SK-N-SH (cell line): ENCODE data around the gene KCNJ13. TPM values are rescaled to one million over a fixed set of nuclear protein-coding genes. Genes with fewer than 3 reads are reported as not detected.

Experiments
- CTCF ChIA-PET: fragments of 300-600, 350-600 bp; formaldehyde crosslinking; extraction: SDS; loops from one replicate; lab custom pipeline; 2021; lab: Yijun Ruan, JAX
- POLR2A ChIA-PET: fragments of 350-600 bp; sonication (Branson Sonifier 250); formaldehyde crosslinking; extraction: SDS; loops from one replicate; lab custom pipeline; 2020; ENCODE audit warnings: antibody characterized with exemption, inconsistent platforms; lab: Yijun Ruan, JAX
- DNase-seq: peaks from one replicate; pipeline ENCODE4 v3.0.0; 2012
- H2AFZ ChIP-seq: fragments of 200-600 bp; sonication (generic); 2 replicates; pipeline ENCODE4 v1.8.1; 2016; ENCODE audit warnings: antibody characterized with exemption, mild to moderate bottlenecking, low read depth
- H3F3A ChIP-seq: fragments of 200-600 bp; sonication (generic); replicated peaks from 2 replicates; pipeline ENCODE3; 2016; ENCODE audit warnings: antibody characterized with exemption, mild to moderate bottlenecking; ENCODE audit not compliant: insufficient read depth
- H3K27ac ChIP-seq, 2 experiments: fragments of 200-500 bp in 1 of 2; fragments of 200-600 bp in 1 of 2; sonication (Bioruptor generic) in 1 of 2; sonication (generic), shearing (Covaris generic) in 1 of 2; 2 replicates each; pipeline versions ENCODE4 v1.5.1 to v1.6.1; 2014 to 2016; ENCODE audit warnings: low read depth in 2 of 2, inconsistent platforms in 1 of 2, low read length in 1 of 2, mild to moderate bottlenecking in 1 of 2, mixed read lengths in 1 of 2
- H3K27me3 ChIP-seq: fragments of 200-600 bp; sonication (generic), shearing (Covaris generic); 2 replicates; pipeline ENCODE4 v1.6.1; 2016; ENCODE audit warnings: mixed run types; ENCODE audit not compliant: insufficient read depth
- H3K36me3 ChIP-seq, 2 experiments: fragments of 200-500 bp in 1 of 2; fragments of 200-600 bp in 1 of 2; sonication (Bioruptor generic) in 1 of 2; sonication (generic) in 1 of 2; replicated peaks in 1 of 2; 2 replicates each; pipeline versions ENCODE3 to v1.5.1; 2014 to 2016; ENCODE audit warnings: low read length in 1 of 2, mild to moderate bottlenecking in 1 of 2; ENCODE audit not compliant: insufficient read depth in 2 of 2, control insufficient read depth in 1 of 2
- H3K4me1 ChIP-seq, 2 experiments: fragments of 200-500 bp in 1 of 2; fragments of 200-600 bp in 1 of 2; sonication (Bioruptor generic) in 1 of 2; sonication (generic), shearing (Covaris generic) in 1 of 2; 2 replicates each; pipeline versions ENCODE4 v1.5.1 to v1.6.1; 2014 to 2016; ENCODE audit warnings: low read depth in 1 of 2, low read length in 1 of 2, mixed run types in 1 of 2; ENCODE audit not compliant: insufficient read depth in 2 of 2, control insufficient read depth in 1 of 2
- H3K4me2 ChIP-seq: fragments of 200-600 bp; sonication (generic), shearing (Covaris generic); 2 replicates; pipeline ENCODE4 v1.6.1; 2017; ENCODE audit warnings: mixed run types
- H3K4me3 ChIP-seq, 2 experiments: fragments of 200-500 bp in 1 of 2; fragments of 200-600 bp in 1 of 2; sonication (Bioruptor generic) in 1 of 2; sonication (generic), shearing (Covaris generic) in 1 of 2; 2 replicates each; pipeline versions ENCODE4 v1.5.1 to v1.8.1; 2014 to 2016; ENCODE audit warnings: low read depth in 2 of 2, inconsistent platforms in 1 of 2, low read length in 1 of 2, mild to moderate bottlenecking in 1 of 2, mixed read lengths in 1 of 2, moderate library complexity in 1 of 2
- H3K79me2 ChIP-seq: fragments of 200-600 bp; sonication (generic); 2 replicates; pipeline ENCODE4 v1.8.1; 2017; ENCODE audit warnings: mild to moderate bottlenecking; ENCODE audit not compliant: insufficient read depth
- H3K9ac ChIP-seq: fragments of 200-600 bp; sonication (generic); 2 replicates; pipeline ENCODE4 v1.6.1; 2017; ENCODE audit warnings: mixed run types
- H3K9me2 ChIP-seq: fragments of 200-600 bp; sonication (generic); 2 replicates; pipeline ENCODE4 v1.6.1; 2017; ENCODE audit warnings: mixed run types
- H3K9me3 ChIP-seq: fragments of 200-600 bp; sonication (generic); 2 replicates; pipeline ENCODE4 v1.6.1; 2017; ENCODE audit warnings: mixed run types, mild to moderate bottlenecking, moderate library complexity
- H4K20me1 ChIP-seq: fragments of 200-600 bp; sonication (generic); 2 replicates; pipeline ENCODE4 v1.6.1; 2017; ENCODE audit warnings: mild to moderate bottlenecking, mixed run types; ENCODE audit not compliant: insufficient read depth
- CHD2 ChIP-seq: fragments of 150-350 bp; IDR thresholded peaks from 2 replicates; pipeline ENCODE4 v1.6.1; 2018; ENCODE audit warnings: low read length; ENCODE audit not compliant: partially characterized antibody
- EZH2phosphoT487 ChIP-seq: fragments of 200-600 bp; sonication (generic); IDR thresholded peaks from 2 replicates; pipeline ENCODE4 v1.6.1; 2017; ENCODE audit warnings: low read depth, mixed run types, mild to moderate bottlenecking, antibody characterized with exemption, moderate library complexity, borderline replicate concordance
- FOSL2 ChIP-seq: IDR thresholded peaks from 2 replicates; pipeline ENCODE4 v1.4.0; 2012; ENCODE audit warnings: low read depth, mild to moderate bottlenecking, moderate library complexity, borderline replicate concordance
- FOXJ3 ChIP-seq: sonication (generic); formaldehyde crosslinking; IDR thresholded peaks from 2 replicates; pipeline ENCODE4 v1.5.1; 2020; ENCODE audit warnings: mild to moderate bottlenecking, missing genetic modification reagents
- FOXM1 ChIP-seq: IDR thresholded peaks from 2 replicates; pipeline ENCODE4 v1.4.0; 2012; ENCODE audit warnings: low read depth, mild to moderate bottlenecking
- GABPA ChIP-seq: IDR thresholded peaks from 2 replicates; pipeline ENCODE4 v1.4.0; 2012; ENCODE audit warnings: low read depth, mild to moderate bottlenecking
- GATA2 ChIP-seq: sonication (generic); formaldehyde crosslinking; IDR thresholded peaks from 2 replicates; pipeline ENCODE4 v1.5.0; 2020; ENCODE audit warnings: mild to moderate bottlenecking, missing genetic modification reagents
- MEF2A ChIP-seq: IDR thresholded peaks from 2 replicates; pipeline ENCODE4 v1.4.0; 2012; ENCODE audit warnings: low read depth, borderline replicate concordance
- NRF1 ChIP-seq: IDR thresholded peaks from 2 replicates; pipeline ENCODE4 v1.6.1; 2012; ENCODE audit warnings: low read depth, mild to moderate bottlenecking, low read length
- POLR2AphosphoS5 ChIP-seq: IDR thresholded peaks from 2 replicates; pipeline ENCODE4 v1.6.1; 2012; ENCODE audit warnings: low read depth, low read length
- RAD21 ChIP-seq: IDR thresholded peaks from 2 replicates; pipeline ENCODE4 v1.6.1; 2012; ENCODE audit warnings: mild to moderate bottlenecking, low read length
- RCOR1 ChIP-seq: fragments of 150-350 bp; IDR thresholded peaks from 2 replicates; pipeline ENCODE4 v1.6.1; 2017; ENCODE audit warnings: antibody characterized with exemption, low read length
- SIN3A ChIP-seq: IDR thresholded peaks from 2 replicates; pipeline ENCODE4 v1.6.1; 2012; ENCODE audit warnings: low read depth, mild to moderate bottlenecking, low read length, moderate library complexity, borderline replicate concordance
- WGBS: methylation state at CpG from one replicate; pipeline ENCODE4 v1.1.6; 2017; ENCODE audit warnings: low lambda C conversion rate; 5-methylcytosine and 5-hydroxymethylcytosine counted together
- polyA plus RNA-seq, 3 experiments: library from polyadenylated mRNA; depleted of rRNA; stranded (reverse); fragments of >200 nt; gene quantifications; 2 replicates each; pipeline ENCODE4 v1.2.3, GENCODE V29; 2012
- TF ChIP-seq, protein P1 (sequence below): IDR thresholded peaks from 2 replicates; pipeline ENCODE4 v1.4.0; 2012; ENCODE audit warnings: low read depth
- TF ChIP-seq, protein P2 (sequence below): IDR thresholded peaks from 2 replicates; pipeline ENCODE4 v1.4.0; 2012; ENCODE audit warnings: low read depth, borderline replicate concordance
- TF ChIP-seq, protein P3 (sequence below): fragments of 150-350 bp; IDR thresholded peaks from 2 replicates; pipeline ENCODE4 v1.6.1; 2017; ENCODE audit warnings: antibody characterized with exemption, low read length, low read depth, borderline replicate concordance
- TF ChIP-seq, protein P4 (sequence below): fragments of 150-350 bp; IDR thresholded peaks from 2 replicates; pipeline ENCODE4 v1.6.1; 2016; ENCODE audit warnings: mild to moderate bottlenecking, low read depth, low read length

The KCNJ13 gene
- polyA plus RNA-seq, 1 of the 3 experiments (the other 2 are of a cell fraction): not detected

DNA sequence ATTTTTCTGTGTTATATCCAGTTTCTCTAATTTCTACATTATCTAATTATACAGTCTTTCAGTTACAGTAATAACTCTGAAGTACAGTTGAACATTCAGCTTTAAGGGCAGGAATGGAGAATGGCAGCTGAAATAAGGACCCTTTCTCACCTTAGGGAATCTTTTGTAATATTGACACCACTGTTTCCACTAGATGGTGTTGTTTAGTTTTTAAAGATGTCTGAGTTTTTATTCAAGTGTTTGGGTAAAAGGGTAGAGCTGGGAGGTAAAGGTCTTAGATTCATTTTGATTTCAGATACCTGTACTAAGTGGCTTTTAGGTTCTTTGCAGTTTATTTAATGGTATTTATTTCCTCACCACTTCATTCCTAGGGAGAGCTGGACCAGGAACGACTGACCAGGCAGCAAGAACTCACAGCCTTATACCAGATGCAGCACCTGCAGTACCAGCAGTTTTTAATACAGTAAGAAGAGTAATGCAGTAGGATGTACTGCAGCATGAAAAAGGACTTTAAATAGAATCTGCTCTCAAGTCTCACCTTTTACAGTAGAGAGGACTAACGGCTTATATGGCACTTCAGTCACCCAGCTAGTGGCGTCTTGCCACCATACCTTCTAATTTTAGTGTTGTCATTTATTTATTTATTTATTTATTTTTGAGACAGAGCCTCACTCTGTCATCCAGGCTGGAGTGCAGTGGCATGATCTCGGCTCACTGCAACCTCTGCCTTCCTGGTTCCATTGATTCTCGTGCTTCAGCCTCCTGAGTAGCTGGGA, 33.2 kb upstream of the KCNJ13 start:
- Histone ChIP-seq H3K9me2 (no peaks in the 10 kb centered on the region), H3F3A (peaks cover 4% of the 10 kb centered on the region), H3K4me2 (no peak overlapping the region), H3K4me1 (no peaks in the 10 kb centered on the region), H3K79me2 (peaks cover 9% of the 10 kb centered on the region; the same call in 1 of the 2 replicates), H3K9ac (no peak overlapping the region), H3K9me3 (no peaks in the 10 kb centered on the region), H3K4me3 (no peak overlapping the region), H3K27ac (no peak overlapping the region), H4K20me1 (no peaks in the 10 kb centered on the region), H3K27me3 (no peaks in the 10 kb centered on the region), H2AFZ (no peak overlapping the region), H3K36me3 (peaks cover 60 to 84% of the 10 kb centered on the region in 2 experiments)
- TF ChIP-seq, protein P1, sequence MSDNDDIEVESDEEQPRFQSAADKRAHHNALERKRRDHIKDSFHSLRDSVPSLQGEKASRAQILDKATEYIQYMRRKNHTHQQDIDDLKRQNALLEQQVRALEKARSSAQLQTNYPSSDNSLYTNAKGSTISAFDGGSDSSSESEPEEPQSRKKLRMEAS: no peak
- TF ChIP-seq, protein P2, sequence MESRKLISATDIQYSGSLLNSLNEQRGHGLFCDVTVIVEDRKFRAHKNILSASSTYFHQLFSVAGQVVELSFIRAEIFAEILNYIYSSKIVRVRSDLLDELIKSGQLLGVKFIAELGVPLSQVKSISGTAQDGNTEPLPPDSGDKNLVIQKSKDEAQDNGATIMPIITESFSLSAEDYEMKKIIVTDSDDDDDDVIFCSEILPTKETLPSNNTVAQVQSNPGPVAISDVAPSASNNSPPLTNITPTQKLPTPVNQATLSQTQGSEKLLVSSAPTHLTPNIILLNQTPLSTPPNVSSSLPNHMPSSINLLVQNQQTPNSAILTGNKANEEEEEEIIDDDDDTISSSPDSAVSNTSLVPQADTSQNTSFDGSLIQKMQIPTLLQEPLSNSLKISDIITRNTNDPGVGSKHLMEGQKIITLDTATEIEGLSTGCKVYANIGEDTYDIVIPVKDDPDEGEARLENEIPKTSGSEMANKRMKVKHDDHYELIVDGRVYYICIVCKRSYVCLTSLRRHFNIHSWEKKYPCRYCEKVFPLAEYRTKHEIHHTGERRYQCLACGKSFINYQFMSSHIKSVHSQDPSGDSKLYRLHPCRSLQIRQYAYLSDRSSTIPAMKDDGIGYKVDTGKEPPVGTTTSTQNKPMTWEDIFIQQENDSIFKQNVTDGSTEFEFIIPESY: no peak
- no peak for TF ChIP-seq FOXJ3
- WGBS: 95% methylated on average over 5 of the region's 5 CpGs
- DNase-seq: no peak
- ChIA-PET CTCF (interaction anchor here (0.7 to 1.4 kb wide), 3 partner anchors 12 to 44 kb away, joined by 3 to 5 read pairs (median 3); no protein-coding TSS in a partner anchor), POLR2A (no interaction called here)

DNA sequence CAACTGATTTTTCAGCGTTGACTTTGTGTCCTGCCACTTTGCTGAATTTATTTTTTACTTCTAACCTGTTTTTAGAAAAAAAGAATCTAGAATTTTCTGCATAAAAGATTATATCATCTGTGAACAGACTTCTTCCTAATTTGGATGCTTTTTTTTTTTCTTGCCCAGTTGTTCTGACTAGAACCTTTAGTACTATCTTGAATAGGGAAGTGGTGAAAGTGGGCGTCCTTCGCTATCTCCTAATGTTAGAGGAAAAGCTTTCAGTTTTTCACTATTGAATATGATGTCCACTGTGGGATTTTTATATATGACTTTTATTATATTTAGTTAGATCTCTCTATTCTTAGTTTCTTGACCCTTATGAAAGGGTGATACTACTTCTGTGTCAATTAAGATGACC, 25.7 kb upstream of the KCNJ13 start:
- WGBS: 95% methylated on average over 3 of the region's 3 CpGs
- H3K9me2 ChIP-seq: no peaks in the 10 kb centered on the region
- H3K27me3 ChIP-seq: no peaks in the 10 kb centered on the region
- H3K27ac ChIP-seq: no peak overlapping the region
- H3K79me2 ChIP-seq: peaks cover 11% of the 10 kb centered on the region
- no peak for TF ChIP-seq POLR2AphosphoS5
- no peak for TF ChIP-seq FOXM1
- no peak for TF ChIP-seq RAD21
- TF ChIP-seq EZH2phosphoT487: no peak
- TF ChIP-seq FOXJ3: no peak
- TF ChIP-seq, protein P2: no peak
- TF ChIP-seq, protein P3, sequence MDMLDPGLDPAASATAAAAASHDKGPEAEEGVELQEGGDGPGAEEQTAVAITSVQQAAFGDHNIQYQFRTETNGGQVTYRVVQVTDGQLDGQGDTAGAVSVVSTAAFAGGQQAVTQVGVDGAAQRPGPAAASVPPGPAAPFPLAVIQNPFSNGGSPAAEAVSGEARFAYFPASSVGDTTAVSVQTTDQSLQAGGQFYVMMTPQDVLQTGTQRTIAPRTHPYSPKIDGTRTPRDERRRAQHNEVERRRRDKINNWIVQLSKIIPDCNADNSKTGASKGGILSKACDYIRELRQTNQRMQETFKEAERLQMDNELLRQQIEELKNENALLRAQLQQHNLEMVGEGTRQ: no peak
- no peak for TF ChIP-seq RCOR1
- no peak for TF ChIP-seq NRF1
- no peak for TF ChIP-seq CHD2
- TF ChIP-seq GABPA: no peak
- no peak for TF ChIP-seq FOSL2
- no peak for TF ChIP-seq GATA2 (CRISPR knock-in tag)
- TF ChIP-seq, protein P4, sequence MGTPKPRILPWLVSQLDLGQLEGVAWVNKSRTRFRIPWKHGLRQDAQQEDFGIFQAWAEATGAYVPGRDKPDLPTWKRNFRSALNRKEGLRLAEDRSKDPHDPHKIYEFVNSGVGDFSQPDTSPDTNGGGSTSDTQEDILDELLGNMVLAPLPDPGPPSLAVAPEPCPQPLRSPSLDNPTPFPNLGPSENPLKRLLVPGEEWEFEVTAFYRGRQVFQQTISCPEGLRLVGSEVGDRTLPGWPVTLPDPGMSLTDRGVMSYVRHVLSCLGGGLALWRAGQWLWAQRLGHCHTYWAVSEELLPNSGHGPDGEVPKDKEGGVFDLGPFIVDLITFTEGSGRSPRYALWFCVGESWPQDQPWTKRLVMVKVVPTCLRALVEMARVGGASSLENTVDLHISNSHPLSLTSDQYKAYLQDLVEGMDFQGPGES: no peak
- no peak for TF ChIP-seq SIN3A
- no peak for TF ChIP-seq MEF2A
- ChIA-PET POLR2A (no interaction called here), CTCF (interaction anchor here (1.0 kb wide), 1 partner anchor 541 kb away, joined by 3 read pairs; no protein-coding TSS in a partner anchor)
- peaks cover 4% of the 10 kb centered on the region for H3F3A ChIP-seq
- no peaks in the 10 kb centered on the region for H4K20me1 ChIP-seq
- no peak for DNase-seq
- H3K9ac ChIP-seq: no peak overlapping the region
- no peak overlapping the region for H2AFZ ChIP-seq
- H3K4me2 ChIP-seq: no peak overlapping the region
- H3K4me3 ChIP-seq: no peak overlapping the region
- peaks cover 15 to 73% of the 10 kb centered on the region in 2 experiments for H3K36me3 ChIP-seq
- H3K9me3 ChIP-seq: peaks cover 5% of the 10 kb centered on the region; the same call in 1 of the 2 replicates
- no peaks in the 10 kb centered on the region for H3K4me1 ChIP-seq
